ENCODE results near the gene TSPAN3.

- TF ChIP-seq, protein P1, sequence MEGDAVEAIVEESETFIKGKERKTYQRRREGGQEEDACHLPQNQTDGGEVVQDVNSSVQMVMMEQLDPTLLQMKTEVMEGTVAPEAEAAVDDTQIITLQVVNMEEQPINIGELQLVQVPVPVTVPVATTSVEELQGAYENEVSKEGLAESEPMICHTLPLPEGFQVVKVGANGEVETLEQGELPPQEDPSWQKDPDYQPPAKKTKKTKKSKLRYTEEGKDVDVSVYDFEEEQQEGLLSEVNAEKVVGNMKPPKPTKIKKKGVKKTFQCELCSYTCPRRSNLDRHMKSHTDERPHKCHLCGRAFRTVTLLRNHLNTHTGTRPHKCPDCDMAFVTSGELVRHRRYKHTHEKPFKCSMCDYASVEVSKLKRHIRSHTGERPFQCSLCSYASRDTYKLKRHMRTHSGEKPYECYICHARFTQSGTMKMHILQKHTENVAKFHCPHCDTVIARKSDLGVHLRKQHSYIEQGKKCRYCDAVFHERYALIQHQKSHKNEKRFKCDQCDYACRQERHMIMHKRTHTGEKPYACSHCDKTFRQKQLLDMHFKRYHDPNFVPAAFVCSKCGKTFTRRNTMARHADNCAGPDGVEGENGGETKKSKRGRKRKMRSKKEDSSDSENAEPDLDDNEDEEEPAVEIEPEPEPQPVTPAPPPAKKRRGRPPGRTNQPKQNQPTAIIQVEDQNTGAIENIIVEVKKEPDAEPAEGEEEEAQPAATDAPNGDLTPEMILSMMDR (conservative IDR thresholded peaks at IDR 0.05; ENCODE audit: low read length) = no peak
- no peak for TF ChIP-seq EZH2phosphoT487 (IDR thresholded peaks at IDR 0.05; ENCODE audit: borderline replicate concordance, low read depth, low read length)
Measured at GRCh38 chr15:76998663-76999285, 72.1 kb downstream of the TSPAN3 start.

Data from OCI-LY7 (cell line).